ENCODE data around the gene BCL11B.

The BCL11B gene

DNA sequence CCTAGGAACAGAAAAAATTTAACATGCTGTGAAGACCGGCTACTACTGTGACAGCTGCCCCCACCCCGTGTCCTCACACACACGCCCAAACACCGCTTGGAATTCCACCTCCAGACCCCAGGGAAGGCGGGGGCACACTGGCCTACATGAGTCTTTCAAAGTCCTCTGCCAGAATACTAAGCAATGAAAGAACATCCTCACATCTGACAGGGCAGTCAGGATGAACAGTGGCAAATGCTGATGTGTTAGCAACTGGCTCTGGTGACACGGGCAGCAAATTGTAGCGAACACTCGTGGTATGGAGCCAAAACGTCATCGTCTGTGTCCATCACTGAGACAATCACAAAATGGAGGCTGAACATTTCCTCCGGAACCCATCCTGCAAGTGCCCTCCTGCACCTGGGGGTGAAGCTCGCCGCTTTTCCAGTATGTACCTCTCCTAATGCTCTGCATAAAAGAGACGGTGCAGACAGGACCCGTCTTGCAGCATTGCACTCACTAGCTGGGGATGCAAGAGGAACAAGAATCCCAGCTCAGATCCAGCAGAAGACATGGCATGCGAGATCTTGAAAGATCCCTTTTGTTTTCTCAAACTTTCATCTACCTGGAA, 94.8 kb downstream of the BCL11B start:
- DNase-seq: no peak

DNA sequence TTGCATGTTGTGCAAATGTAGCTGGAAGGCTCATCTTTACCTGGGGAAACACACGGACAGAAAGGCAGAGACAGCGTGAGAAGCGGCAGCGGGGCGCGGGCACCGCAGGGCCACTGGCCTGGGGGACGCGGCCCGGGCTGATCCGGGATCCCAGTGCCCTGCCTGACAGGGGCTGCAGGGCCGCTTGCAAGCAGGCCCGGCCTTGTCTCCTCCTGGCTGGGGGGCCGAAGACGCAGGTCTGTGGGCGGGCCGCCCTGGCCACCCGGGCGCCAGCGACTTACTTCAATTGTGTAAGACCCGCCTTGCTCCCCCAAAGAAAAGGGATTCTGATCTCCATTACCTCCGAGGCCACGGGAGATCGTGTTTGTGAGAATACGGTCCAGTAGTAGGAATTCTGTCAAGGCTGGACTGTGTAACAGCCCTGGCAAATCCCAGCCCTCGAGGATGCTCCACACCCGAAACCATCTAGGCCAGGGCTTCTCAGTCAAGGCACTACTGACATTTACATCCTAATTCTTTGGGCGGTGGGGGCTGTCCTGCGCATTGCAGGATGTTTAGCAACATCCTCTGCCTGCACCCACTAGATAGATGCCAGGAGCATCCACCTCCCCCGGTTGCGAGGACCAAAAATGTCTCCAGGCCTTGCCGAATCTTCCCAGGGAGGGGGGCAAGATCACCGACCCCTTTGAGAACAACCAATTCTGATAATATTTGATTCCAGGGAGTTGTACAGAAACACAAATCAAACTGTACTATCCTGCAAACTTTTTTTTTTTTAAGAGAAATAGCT, 95.6 kb downstream of the BCL11B start:
- no peak for DNase-seq

DNA sequence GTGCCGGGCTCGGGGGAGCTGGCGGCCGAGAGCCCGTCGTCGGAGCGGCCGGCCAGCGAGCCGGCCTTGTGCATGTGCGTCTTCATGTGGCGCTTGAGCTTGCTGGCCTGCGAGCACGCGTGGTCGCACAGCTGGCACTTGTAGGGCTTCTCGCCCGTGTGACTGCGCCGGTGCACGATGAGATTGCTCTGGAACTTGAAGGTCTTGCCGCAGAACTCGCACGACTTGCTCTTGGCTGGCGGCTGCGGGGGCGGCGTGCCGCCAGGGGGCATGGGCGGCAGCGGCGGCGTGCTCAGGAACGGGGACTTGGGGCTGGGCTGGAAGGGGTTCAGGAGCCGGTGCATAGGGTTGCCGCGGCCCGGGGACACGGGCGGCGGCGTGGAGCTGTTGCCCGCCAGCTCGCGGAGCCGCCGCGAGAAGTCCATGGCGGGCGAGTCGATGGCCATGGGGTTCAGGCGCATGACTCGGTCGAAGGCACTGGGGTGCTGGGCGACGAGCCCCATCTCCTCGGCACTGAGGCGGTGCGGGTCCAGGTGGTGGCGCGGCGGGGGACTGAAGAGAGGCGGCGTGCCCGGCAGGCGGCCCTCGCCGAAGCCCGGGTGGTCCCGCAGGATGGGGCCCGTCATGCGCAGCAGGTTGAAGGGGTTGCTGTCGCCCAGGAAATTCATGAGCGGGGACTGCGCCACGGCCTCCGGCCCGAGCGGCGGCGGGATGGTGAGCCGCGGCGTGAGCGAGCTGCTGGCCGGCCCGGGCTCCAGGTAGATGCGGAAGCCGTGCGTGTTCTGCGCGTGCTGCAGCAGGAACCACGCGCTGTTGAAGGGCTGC, 96.5 kb downstream of the BCL11B start:
- no peak for DNase-seq

DNA sequence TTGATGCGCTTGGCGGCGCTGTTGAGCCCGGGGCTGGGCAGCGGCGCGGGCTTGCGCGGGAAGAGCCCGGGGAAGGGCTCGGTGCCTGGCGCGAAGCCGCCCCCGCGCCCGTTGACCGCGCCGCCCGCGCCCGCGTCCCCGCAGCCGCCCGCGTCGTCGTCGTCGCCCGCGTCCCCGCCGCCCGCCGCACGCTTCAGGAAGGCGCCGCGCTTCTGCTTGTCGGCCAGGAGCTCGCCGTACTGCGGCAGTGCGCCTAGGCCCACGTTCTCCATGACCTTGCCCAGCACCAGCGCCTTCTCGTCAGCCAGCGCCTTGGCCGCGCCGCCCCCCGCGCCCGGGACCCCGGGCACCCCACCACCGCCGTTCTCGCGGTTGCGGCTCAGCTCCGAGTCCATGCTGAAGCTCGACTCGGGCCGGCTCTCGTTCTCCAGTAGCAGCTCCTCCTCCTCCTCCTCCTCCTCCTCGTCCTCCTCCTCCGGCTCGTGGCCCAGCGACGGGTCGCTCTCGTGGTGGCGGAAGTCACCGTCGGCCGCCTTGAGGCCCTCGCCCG, 97.2 kb downstream of the BCL11B start:
- no peak for DNase-seq

DNA sequence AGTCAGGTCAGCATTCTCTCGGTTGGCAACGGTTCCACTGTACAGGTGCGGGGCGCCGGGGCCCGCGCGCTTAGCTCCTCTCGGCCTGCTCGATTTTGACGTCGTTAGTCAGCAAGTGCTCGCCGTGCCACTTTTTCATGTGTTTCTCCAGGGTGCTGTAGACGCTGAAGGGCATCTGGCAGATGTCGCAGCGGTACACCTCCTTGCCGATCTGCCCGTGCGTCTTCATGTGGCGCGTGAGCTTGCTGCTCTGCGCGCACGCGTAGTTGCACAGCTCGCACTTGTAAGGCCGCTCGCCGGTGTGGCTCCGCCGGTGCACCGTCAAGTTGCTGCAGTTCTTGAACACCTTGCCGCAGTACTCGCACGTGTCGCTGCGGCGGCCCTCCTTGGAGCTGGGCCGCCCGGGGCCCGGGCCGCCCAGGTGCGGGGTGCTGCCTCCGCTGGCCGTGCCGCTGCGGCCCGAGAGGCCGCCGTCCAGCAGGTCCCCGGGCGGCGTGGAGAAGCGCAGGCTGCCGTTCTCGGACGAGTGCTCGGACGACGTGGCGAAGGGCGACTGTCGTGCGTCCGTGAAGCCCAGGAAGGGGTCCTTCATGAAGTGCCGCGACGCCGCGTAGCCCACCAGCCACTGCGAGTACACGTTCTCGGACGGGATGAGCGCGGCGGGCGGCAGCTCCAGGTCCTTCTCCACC, 97.8 kb downstream of the BCL11B start:
- no peak for DNase-seq

DNA sequence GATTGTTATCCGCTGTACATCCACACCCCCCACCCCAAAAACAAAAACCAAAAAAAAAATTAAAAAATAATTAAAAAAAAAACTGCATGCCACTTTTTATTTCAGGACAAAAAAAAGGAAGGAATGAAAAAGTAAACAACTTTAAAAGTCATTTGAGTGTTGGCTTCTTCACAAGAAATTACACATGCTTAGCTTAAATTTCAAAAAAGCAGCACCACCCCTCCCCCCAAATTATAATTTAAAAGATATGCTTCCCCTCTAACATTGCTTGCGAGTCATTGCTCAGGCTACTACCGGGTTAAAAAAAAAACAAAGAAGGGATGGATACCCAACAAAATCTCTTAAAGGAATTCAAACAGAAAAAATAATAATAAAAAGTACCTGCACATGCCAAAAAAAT, 98.5 kb downstream of the BCL11B start:
- no peak for DNase-seq

DNA sequence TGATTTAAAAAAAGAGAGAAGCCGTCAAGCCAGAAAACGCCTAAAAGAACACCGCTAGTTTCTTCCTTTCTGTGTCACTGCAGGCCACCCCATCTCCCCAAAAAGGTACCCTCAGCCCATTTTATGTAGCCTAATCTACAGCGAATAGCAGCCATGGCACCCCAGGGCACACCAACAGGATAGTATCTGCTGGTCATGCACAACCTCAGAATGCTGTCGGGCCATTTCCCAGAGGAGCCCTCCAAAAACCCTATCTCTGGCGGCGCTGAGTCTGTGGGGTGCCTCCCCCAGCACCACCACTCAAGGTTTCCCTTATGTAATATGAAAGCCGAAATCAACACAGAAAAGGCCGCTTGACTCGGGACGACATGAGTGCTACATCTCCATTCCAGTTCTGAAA, 98.9 kb downstream of the BCL11B start:
- no peak for DNase-seq

DNA sequence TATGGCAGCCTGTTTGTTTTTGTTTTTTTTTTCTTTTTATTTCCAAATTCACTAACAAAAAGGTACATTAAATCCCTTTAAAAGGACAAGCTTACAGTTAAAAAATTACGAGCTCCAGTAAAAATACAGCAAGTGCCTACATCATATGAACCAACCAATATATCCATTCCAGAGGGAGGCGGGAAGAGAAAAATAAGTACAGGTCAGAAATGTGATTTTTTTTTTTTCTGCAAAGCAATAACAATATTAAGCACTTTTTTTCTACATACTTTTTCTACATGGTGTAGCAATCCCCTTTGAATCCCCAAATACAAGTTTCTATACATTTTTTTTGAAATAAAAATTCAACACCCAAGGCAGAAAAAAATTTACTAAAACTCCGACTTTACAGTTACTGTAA, 100.6 kb downstream of the BCL11B start:
- no peak for DNase-seq

DNA sequence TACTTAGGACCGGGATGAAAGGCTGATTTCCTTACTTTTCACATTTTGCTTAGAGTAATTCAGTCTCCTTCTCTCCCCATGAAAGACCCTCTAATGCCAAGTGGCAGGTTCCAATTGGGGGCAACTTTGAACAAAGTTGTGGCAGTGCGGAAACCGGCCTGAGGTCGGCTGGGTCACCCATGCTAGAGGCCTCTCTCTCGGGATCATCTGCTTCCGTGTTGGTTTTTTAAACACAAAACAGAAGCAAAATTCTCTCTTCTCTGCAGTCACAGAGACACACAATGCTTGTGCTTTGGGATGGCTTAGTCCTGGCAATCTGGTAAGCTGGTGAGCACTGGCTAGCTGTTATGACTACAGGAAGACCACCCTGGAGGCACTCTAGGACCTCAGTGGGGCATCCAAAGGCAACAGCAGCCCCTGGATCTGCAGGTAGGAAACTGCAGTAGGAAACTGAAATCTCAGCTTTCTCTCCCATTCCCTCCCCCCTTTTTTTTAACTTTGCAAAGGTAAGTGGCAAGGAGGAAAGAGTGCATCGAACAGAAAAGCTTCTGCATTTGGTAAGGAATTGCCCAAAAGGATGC, 102.1 kb downstream of the BCL11B start:
- DNase-seq: no peak

DNA sequence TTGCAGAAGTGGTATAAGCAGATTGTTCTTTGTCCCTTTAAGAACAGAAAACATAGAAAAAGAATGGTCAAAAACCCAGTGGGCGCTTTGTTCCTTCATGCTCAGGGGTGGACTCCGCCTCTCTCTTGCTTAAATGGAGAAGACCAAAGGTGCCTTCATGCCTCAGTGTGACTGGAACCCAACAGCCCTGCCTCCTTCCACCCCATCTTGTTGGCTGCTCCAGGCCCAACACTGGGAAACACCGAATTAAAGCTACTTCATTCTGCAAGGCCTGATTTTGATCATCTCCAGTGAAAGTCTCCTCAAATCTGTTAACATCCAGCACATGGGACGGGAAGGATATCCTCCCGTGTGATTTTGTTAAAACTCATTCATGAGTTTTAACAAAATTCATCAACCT, 103.7 kb downstream of the BCL11B start:
- DNase-seq: no peak

DNA sequence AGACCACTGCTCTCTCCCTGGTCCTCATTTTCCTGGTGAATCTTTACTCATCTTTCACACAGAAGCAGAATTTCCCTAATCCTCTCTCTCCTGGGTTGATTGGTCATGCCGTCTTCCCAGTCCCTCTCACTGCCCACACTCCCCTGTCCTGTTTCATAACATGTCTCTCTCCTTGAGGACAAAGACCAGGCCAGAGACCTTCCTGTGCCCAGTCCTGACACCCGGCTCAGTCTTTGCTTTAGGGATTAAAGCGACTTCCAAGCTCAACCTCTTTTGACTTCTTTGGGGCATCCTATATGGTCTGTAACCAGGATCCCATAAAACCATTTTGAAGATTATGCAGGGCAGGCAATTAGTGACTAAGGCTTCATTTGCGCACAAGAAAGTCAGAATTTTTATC, 105.5 kb downstream of the BCL11B start:
- DNase-seq: no peak

DNA sequence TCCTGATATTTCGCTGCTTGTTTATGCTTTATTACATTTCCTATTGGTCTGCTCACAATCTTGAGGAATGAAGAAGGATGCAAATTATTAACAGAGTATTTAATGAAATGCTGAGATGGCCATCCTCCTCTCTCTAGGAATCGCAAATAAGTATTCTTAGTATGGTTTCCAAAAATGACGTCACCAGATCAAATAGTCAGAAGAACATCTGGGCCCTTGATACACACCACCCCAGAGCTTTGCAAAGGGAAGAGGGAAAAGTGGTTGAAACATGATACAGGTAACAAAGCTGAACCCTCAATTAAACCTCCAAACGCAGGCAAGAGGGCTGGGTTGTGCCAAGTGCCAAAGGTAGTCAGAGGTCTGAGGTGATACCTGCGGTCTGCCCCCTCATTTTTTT, 107.3 kb downstream of the BCL11B start:
- DNase-seq: no peak

DNA sequence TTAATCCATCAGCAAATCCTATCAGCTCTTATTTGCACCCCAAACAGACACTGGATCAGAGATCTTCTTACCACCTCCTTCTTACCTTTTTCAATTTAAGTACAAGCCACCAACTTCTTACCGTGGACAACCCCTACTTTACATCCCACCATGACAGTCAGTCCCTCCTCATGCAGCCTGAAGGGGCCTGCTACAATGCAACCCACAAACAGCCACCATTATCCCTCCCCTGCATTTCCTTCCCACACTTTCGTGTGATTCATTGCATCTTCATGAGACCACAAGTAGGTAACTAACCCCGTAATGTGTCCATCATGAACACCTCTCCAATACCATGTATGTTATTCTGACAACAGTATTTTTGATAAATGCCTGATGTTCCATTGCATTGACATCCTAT, 108.6 kb downstream of the BCL11B start:
- DNase-seq: no peak

DNA sequence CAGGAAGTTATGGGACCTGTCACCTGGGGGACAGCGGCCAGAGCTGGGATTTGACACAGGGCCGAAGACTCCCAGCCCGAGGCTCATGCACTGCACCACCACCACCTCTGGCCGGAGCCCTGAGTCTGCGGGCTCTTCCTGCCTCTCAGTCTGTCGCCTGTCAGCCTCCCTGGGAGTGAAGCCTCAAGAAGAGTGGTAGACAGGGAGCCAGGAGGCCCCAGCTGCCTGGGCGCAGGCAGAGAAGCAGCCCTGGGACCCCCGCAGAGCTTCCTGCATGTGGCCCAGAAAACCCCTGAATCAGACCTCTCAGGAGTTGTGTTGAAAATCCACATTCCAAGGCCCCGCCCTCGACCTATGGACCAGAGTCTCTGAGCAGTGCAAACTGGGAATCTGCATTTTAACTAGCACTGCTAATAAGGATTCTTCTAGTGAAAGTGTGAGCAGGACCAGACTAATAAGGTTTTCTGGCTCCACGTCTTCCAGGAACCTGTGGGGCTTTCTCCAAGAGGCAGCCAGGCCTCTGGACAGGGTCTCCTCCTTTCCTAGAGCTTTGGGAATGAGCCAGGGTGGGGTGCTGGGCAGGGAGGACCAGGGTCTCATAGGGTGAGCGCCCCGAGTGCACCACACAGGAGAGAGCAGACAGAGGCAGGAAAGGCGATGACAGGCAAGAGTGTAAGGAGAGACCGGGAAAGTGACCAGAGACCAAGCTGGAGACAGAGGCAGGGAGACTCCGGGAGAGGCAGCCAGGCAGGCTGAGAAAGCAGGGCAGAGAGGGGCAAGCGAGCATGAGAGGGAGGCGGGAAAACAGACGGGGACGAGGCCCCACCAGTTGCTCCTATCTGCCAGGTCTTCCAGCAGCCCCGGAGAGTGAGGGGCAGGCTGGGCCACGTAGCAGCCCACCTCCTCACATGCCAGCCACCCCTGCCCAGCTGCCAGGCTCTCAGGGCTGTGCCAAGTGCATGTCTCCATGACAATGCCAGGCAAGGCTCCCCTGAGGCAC, 112.4 kb downstream of the BCL11B start:
- no peak for DNase-seq

DNA sequence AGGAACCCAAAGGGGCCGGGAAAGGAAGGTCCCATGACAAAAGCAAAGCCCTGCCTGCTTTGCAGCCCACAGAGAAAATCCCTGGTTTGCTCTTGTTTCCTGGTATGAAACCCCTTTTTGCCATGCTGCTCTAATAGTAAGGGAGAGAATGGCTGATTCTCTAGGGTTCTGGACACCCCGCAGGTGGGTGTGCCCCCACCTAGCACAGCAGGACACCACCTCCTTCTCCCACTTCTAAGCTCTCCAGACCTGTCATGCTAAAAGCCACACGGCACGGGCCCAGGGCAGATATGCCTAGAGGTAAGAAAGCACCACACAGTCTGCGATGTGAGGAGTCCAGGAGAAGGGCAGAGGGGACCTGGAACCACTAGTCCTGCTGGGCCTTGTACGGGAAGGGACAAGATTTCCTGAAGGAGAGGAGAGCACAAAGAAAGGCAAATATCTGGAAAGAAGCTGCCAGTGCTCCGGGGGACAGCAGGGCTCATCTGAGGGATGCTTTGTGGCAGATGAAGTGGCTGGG, 113.3 kb downstream of the BCL11B start:
- DNase-seq: no peak

DNA sequence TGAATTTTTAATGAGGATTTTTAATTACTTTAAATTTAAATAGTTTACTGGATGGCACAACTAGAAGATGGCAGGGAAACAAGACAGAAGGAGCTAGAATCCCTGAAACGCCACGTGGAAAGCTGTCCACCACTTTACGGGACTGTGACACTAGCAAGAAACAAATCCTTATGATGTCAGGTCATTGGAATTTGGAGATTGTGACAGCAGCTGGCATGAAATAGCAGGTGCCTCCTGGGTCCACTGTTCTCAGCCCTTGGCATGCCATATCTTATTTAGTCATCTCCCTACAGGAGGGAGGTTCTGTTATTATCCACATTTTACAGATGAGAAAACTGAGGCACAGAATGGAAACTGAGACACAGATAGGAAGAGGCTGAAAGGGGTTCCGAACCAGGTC, 113.8 kb downstream of the BCL11B start:
- no peak for DNase-seq

DNA sequence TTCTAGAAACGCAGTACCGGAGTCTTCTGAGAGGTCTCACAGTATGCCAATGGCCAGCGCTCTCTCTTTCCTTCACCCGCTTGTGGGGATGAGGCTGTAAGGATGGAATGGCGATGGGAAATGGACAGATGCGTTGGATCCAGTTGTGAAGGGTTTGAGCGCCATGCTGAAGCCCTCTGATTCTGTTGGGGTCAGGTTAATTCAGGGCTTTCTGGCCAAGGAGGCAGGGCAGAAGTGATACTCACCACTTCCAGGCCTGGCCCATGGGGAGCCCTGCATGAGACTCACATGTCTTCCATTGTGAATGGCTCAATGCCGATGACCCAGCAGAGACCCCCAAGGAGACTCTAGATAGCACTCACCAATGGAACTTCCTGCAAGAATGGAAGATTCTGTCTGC, 114.3 kb downstream of the BCL11B start:
- no peak for DNase-seq

DNA sequence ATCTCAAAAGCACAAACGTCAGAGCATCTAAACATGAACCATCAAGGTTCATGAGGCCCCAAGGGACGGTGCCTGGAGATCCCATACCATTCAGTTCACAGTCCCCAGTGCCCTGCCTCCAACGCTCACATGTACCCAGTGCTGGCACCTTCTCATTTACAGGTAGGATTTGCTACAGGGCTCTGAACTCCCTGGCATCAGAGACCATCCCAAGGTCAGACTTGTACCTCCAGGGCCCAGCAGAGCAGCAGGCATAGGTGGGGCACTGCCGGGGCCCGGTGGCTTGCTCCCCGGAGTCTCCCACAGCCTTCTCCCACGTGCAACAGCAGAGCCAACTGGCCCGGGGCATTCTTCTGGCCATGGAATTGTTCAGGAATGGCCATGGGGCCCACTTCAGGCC, 114.8 kb downstream of the BCL11B start:
- DNase-seq: no peak

DNA sequence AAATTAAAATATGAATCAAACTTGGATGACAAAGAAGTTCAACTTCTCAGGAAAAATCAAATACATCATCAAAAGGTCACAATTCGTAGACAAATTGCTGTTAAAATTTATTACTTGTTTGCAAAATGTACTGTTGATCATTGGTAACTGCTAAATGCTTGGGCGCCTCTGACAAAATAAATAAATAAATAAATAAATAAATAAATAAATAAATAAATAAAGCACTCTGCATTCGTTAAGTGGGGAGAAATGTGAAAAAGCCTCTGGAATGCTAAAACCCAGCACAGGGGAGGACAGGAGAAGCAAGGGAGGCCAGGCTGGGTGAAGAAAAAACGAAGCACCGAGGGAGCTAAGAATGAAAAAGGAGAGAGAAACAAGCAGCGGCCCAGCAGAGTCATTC, 115.2 kb downstream of the BCL11B start:
- no peak for DNase-seq

DNA sequence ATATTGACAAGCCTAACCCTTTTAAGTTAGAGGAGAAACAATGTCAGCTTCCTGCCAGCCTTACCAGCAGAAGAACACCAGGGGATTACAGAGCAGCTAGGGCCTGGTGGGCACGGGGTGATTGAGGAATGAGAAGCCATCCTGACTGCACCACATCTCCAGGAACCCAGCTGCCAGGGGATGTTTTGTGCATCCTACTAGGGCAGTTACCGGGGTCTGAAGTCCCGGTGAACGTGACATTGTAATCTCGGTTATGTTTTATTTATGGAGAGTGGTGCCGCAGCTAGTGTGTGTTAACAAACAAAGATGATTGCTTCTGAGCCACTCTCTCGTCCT, 115.9 kb downstream of the BCL11B start:
- DNase-seq: no peak

Measured in midbrain (tissue), 1 donor.